GM12874 (cell line): ENCODE measurements around the gene SPINDOC.

ENCODE experiments used
- CTCF ChIP-seq: IDR thresholded peaks from 2 replicates; pipeline ENCODE4 v1.5.1; 2011; ENCODE audit warnings: low read depth, mild to moderate bottlenecking, control low read depth, low read length, moderate library complexity; ENCODE audit not compliant: insufficient read depth

SPINDOC gene

GRCh38 chr11:63800921-63801320 lies 12.3 kb upstream of the SPINDOC start:
- no peak for TF ChIP-seq CTCF

- TF ChIP-seq CTCF, result no peak
These were observed 10.4 kb upstream of the SPINDOC start for GRCh38 chr11:63802637-63803414.

DNA sequence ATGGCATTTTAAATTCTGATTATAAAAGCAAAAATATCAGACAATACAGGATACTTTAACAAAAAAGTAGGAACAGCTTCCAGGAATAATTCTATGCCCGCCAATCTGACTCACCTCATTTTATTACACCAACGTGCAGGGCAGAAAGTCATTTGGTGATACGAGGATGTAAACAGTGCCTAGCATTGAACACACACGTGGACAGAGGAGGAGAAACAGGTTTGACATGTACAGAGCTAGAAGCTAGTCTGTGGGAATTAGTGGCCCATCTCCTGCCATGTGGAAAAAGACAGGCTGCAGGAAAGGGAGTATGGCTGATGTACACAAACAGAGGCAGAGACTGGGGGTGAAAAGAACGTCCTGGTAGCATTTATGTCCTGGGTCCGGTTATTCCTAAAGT lies 9.0 kb upstream of the SPINDOC start:
- TF ChIP-seq CTCF, result no peak

GRCh38 chr11:63805844-63806415 lies 7.3 kb upstream of the SPINDOC start:
- TF ChIP-seq CTCF, result no peak

GRCh38 chr11:63811522-63811921 lies 1.7 kb upstream of the SPINDOC start:
- no peak for TF ChIP-seq CTCF

DNA sequence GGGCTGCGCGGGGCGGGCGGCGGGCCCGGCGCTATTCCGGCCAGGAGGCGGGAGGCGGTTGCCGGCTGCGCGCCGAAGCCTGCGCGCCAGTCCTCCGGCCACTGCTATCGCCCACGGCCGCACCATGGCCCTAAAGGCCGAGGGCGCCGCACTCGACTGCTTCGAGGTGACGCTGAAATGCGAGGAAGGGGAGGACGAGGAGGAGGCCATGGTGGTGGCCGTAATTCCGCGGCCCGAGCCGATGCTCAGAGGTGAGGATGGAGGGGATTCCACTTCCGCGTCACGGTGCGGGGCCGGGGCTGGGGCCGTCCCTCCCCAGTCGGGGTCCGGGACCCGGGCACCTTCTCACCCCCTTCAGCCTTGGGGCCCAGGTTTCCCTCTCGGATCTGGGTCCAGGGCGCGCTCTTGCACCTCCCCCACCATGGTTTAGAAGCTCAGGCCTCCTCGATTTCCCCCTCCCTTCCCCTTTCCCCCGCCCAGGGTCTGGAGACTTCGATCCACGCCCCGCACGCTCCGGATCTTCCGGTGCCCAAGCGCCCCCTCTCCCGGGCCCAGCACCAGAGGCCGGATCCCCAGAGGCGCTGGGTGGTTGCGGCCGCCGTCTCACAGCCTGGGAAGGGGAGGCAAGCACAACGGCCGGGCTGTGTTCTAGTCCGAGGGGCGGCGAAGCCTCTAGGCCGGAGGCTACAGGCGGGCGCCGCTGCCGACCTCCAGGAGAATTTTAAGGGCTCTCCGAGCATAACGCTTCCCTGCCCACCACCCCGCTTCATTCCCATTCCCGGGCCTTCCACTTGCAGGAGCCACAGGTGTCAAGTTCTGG lies 517 bp downstream of the SPINDOC start:
- no peak for TF ChIP-seq CTCF

DNA sequence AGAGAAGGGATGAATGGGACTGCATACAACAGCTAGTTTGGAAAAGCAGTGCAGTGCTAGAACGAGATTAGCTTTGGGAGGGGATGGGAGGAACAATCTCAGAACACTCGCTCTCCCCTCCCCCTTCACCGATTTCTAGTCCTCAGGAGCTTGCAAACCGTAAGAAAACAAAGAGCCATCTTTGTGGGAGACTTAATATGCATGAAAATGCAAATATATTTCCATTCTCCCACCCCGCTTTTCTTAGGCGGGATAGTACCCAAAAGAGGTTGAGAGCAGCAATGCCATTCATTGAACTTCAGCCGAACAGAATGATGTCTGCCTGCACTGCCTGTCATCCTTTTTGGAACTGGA lies 1.1 kb downstream of the SPINDOC start:
- TF ChIP-seq CTCF, result no peak
